GM19467 (cell line): ENCODE results near the gene RASGRF1.
"Not testable (repeated sequence)": the region's sequence is repeated elsewhere in the genome, so short reads cannot be mapped to it uniquely, and the experiment has no call there.

ENCODE experiments used
- ATAC-seq: cut with Tn5 transposase; IDR thresholded peaks from one replicate; pipeline ENCODE4 v1.9.1; 2021; ENCODE audit warnings: mild to moderate bottlenecking, moderate library complexity; ENCODE audit not compliant: unreplicated experiment

RASGRF1 gene, protein sequence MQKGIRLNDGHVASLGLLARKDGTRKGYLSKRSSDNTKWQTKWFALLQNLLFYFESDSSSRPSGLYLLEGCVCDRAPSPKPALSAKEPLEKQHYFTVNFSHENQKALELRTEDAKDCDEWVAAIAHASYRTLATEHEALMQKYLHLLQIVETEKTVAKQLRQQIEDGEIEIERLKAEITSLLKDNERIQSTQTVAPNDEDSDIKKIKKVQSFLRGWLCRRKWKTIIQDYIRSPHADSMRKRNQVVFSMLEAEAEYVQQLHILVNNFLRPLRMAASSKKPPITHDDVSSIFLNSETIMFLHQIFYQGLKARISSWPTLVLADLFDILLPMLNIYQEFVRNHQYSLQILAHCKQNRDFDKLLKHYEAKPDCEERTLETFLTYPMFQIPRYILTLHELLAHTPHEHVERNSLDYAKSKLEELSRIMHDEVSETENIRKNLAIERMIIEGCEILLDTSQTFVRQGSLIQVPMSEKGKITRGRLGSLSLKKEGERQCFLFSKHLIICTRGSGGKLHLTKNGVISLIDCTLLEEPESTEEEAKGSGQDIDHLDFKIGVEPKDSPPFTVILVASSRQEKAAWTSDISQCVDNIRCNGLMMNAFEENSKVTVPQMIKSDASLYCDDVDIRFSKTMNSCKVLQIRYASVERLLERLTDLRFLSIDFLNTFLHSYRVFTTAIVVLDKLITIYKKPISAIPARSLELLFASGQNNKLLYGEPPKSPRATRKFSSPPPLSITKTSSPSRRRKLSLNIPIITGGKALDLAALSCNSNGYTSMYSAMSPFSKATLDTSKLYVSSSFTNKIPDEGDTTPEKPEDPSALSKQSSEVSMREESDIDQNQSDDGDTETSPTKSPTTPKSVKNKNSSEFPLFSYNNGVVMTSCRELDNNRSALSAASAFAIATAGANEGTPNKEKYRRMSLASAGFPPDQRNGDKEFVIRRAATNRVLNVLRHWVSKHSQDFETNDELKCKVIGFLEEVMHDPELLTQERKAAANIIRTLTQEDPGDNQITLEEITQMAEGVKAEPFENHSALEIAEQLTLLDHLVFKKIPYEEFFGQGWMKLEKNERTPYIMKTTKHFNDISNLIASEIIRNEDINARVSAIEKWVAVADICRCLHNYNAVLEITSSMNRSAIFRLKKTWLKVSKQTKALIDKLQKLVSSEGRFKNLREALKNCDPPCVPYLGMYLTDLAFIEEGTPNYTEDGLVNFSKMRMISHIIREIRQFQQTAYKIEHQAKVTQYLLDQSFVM (N-terminal part only)

DNA sequence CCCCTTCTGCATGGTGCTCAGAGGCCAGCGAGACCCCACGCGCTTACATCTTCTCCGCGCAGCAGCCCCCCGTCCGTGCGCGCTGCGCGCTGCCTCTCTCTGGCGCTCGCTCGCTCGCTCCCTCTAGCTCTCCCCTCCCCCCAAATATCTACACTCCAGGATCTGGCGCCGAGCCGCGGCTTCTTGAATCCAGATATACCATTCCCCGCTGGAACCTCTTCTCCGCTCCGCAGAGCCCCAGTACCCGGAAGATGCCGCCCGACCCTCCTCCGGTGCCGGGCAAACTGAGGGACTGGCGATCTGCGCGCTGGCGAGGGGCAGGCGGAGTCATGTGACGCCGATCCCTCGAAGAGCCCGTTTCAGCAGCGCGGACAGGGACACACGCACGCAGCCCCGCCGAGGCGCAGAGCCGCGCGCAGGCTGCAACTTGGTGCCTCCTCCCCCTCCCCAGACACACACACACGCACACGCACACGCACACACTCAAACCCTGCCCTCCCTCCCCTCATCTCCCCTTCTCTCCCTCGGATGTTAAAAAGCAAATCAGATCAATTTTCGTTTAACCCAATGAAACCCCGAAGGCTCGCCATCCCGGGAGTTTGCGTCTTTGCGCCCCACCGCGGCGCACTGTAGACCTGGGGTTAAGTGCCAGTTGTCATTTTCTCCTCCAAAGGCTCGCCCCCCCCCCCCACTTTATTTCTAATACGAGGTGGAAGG lies at the start of gene RASGRF1:
TSS of gene RASGRF1 (minus strand) at position 294 of the 717 bp plus-strand sequence. CDS start at position 12, 282 bp downstream.
- ATAC-seq = no peak

DNA sequence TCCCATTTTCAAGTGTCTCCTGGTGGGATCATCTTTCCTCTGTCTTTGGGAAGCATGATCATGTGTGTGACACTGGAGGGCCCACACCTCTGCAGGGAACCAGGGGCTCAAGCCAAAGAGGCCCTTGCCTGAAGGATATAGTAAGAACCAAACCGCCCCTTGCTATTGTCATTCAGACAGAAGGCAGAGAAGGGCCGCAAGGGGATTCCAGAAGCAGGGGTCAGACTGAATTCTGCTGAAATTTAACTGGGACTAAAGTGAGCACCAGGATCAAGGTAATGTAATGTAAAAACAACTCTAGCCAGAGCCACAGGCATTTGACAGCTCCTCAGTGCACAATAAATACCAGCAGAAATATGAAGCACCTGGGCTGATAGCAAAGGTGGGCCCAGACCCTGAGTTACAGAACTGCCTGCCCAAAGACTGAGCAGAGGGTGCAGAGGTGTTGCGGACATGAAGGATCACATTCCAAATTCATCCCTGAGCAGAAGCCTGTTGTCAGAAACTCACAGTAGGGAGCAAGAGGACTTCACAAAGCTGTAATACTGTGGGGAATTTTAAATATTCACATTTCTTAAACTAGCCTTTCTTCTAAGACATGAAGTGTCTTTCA lies 46.0 kb upstream of the RASGRF1 start:
- no peak for ATAC-seq

- ATAC-seq = no peak
Observed at GRCh38 chr15:79133309-79133708, 42.7 kb upstream of the RASGRF1 start.

DNA sequence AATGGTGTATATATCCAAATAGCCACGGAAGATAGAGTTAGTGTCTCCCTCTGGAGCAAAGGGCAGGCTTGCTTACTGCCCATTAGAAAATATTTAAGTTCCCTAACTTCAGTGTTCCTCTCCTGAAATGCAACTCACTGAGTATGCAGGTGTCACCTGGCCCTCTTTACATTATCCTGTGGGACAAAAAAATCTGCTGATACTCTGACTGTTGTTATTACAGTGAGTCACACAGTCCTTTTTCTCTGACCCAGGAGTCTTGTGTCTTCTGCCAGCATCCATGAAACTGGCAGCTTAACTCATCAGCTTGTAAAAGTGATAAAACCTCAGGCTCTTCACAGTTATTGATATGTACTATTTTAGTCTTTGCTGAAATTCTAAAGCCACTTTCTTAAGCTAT lies 42.2 kb upstream of the RASGRF1 start:
- no peak for ATAC-seq

DNA sequence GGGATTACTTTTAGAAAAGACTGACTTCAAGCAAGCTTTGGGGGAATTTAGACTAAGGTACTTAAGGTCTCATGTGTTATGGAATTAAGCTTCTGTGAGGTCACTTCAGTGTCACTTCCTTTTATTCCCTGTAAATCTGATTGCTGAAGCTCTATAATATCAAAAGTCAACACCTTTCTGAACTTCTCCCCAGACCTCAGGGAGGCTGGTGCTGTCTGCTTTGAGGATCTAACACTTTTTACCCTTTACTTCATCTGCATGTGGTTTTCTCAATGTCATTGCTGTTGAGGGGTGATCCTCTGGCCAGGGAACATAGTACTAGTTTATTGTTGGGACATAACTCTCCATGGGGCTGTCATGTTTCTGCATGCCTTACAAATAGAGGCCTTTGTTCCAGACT lies 41.8 kb upstream of the RASGRF1 start:
- no peak for ATAC-seq

DNA sequence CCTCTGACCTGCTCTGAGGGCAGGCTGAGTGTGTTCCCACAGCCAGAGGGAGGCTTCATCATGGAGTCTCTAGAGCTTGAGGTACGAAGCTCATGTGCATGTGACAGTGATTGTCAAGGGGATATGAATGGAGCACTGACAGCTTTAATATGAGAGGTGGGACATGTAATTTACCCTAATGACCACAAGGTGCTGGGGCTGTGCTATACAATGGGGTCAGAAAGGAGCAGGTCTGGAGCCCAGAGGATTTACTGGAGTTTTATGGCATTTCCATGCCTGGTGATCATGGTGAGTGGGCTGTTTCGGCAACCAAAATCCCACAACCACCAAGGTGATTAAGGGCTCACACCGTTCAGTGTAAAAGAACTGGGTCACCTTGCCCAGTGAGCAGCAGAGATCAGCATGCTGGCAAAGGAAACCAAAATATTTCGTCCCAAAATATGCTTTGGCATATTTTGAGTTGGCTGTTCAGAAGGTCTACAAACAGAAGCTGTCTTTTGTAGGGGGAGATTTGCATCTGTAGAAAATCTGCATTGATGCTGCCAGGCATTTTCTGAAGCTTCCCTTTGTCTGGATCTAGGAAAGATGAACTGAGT lies 40.1 kb upstream of the RASGRF1 start:
- no peak for ATAC-seq

DNA sequence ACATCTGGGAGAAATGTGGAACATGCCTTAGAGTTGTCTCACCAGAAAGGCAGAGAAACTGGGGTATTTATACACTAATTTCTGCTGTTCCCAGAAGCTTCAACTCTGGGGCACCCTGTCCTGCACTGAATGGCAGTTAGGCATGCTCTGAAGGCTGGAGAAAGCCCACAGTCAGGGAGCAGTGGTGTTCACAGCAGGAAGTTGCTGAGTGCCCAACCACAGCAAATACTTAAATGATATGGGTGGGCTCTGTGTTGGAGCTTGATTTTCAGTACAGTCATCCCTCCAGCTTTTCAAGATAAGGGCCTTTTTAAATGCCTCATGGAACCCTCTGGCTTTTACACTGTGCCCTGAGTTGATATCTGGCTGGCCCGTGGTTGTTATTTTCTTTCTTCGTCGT lies 38.7 kb upstream of the RASGRF1 start:
- ATAC-seq = no peak

DNA sequence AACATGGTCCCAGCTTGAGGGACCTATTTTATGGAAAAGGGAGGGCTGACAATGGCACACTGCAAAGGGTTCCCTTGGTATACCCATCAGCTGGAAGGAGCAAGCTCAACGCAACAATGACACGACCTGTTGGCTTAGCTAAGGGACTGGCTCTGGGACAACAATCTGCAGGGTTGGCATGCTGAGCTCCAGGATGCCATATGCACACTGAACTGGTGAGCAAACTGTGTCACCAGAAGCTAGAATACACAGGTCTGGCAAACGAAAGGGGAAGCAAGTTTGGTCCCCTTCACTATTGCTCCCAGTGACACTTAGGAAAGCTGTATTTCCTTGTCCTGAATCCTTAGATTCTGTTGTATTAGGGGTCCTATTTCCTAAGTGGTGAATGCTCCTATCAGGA lies 38.0 kb upstream of the RASGRF1 start:
- no peak for ATAC-seq

- ATAC-seq = no peak
Observed at GRCh38 chr15:79124388-79124787, 33.8 kb upstream of the RASGRF1 start.

- no peak for ATAC-seq
Observed at GRCh38 chr15:79122991-79123390, 32.4 kb upstream of the RASGRF1 start.

GRCh38 chr15:79122391-79122790 lies 31.8 kb upstream of the RASGRF1 start:
- ATAC-seq = no peak

DNA sequence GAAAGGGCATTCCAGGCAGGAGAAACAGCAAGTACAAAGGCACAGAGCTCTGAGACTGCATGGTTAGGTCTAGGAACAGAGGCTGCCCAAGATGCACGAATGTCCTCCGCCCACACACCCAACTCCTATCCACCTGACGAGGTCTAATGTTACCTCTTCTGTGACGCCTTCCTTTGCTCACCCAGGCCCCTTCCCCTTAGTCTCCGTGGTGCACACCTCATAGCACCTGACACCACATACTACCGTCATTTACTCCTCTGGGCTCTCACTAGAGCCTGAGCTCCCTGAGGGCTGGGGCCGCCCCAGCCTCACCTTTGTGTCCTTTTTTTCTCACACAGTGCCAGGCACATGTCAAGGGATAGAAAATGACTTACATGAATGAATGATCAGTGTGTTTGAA lies 31.0 kb upstream of the RASGRF1 start:
- ATAC-seq = no peak

- no peak for ATAC-seq
Observed at GRCh38 chr15:79117442-79118204, 27.0 kb upstream of the RASGRF1 start.

DNA sequence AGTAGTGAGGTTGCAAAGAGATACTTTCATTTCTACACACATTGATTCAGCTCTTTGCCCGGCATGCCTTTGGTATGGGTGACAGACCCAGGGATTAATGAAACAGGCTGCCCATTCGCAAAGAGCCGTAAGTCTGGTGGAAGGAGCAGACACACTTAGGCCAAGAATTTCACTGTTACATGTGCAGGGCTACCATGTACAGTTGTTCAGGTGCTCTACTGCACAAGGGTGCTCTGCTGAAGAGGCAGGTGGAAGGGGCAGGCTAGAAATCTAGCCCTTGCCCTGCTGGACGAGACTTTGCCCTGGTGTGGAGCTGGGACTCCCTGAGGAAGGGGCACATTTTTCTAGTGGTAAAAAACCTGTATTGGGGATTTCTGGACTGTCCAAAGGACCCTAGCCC lies 26.2 kb upstream of the RASGRF1 start:
- no peak for ATAC-seq

DNA sequence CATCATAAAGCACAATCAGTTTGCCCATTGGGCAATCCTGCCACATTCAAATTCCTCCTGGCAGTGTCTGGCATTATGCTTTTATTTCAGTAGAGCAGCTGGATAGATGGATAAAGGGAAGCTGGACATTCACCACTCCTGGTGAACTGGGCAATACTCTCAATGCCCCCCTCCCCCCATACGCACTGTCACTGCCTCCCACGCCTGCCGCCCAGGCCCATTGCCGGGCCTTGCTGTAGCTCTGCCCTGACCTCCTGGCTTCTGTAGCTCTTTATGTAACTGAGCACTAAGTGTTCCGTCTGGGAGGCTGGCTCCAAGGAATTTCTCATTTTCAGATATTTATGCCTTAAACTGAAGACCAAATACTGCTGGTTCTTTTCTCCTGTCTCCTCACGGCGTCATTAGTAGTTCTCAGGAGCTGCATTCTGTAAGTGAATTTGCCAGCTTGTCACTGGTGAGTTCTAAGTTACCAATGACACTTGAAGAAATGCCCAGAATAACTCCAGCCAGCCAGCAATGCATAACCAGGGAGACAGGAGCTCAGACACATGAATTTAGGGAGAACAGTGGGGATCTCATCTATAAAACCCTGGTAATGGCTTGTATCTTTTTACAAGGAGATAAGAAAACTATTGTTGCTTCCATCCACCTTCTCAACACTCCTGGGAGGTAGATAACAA lies 25.5 kb upstream of the RASGRF1 start:
- no peak for ATAC-seq

- ATAC-seq = no peak
Observed at GRCh38 chr15:79113831-79114230, 23.3 kb upstream of the RASGRF1 start.

DNA sequence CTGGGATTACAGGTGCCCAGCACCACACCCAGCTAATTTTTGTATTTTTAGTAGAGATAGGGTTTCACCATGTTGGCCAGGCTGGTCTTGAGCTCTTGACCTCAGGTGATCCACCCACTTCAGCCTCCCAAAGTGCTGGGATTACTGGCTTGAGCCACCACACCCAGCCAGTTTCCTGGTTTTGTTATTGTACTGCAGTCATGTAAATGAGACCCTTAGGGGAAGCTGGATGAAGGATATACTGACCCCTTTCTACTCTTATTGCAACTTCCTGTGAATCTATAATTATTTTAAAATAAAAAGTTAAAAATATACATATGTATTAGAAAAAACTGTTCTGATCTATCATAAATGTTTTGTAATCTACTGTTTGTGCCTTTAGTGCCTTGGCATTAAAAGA lies 20.8 kb upstream of the RASGRF1 start:
- ATAC-seq = not testable (repeated sequence)

- ATAC-seq = no peak
Observed at GRCh38 chr15:79105141-79105540, 14.6 kb upstream of the RASGRF1 start.
